Stimulated activated naive B cell treated with anti-CD40 and anti-IgM and Interleukin-4, amounts not matched to agents 10 μg/mL and 1 μg/mL and 100 μg/mL, for 72 hours (primary cell): ENCODE results near the gene TNFSF8.

ENCODE experiments used
- ATAC-seq, 2 donors: fragments of 150-1000 bp; cut with Tn5 transposase; replicated peaks; 2 replicates each; pipeline ENCODE4 v1.10.0; 2021; ENCODE audit warnings: moderate library complexity in 1 of 2
- DNase-seq: peaks from one replicate; pipeline ENCODE4 v3.0.0; 2021
- H3K27ac Mint-ChIP-seq: one replicate; pipeline ENCODE4 v1.8.0; 2022; ENCODE audit warnings: mild to moderate bottlenecking, mixed read lengths
- H3K27me3 Mint-ChIP-seq, 2 donors: one replicate each; pipeline ENCODE4 v1.8.0; 2022; ENCODE audit warnings: mixed read lengths in 2 of 2
- H3K36me3 Mint-ChIP-seq, 2 donors: one replicate each; pipeline ENCODE4 v1.8.0; 2022; ENCODE audit warnings: mixed read lengths in 2 of 2, mild to moderate bottlenecking in 1 of 2
- H3K4me1 Mint-ChIP-seq, 2 donors: one replicate each; pipeline ENCODE4 v1.8.0; 2022; ENCODE audit warnings: mixed read lengths in 2 of 2, mild to moderate bottlenecking in 1 of 2
- H3K4me3 Mint-ChIP-seq, 2 donors: one replicate each; pipeline ENCODE4 v1.8.0; 2022; ENCODE audit warnings: mild to moderate bottlenecking in 2 of 2, mixed read lengths in 2 of 2, moderate library complexity in 1 of 2
- H3K9me3 Mint-ChIP-seq, 2 donors: one replicate each; pipeline ENCODE4 v1.8.0; 2022; ENCODE audit warnings: mixed read lengths in 2 of 2, mild to moderate bottlenecking in 1 of 2

Gene TNFSF8

DNA sequence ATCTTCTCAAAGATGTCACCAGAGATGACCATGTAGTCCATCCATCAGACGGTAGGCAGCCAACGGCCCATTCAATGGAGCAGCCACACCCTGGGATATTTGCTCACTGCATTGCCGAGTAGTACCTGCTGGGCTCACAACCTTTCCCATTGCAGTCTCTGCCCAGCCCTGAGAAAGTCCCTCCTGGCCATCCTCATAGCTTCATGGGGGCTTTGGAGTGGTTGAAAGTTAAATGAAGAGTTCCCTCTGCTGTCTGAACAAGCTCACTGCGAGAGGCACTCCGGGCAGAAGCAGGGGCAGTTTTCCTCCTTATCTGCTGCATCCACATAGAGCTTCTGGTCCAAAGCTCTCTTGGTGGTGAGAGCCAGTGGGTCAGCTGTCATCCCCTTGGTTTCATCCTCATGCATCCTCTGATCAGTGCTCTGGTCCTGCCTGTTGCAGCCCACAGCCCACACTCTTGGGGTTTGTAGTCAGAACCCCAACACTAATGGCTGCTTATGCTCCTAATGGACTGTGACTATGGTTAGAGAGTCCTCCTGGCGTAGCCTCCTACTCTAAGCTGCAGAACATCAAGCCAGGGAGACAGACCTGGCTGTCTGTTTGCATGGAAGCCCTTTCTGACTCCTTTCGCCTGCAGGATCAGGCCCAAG, 23.3 kb downstream of the TNFSF8 start:
- no peak overlapping the region for H3K27ac Mint-ChIP-seq

DNA sequence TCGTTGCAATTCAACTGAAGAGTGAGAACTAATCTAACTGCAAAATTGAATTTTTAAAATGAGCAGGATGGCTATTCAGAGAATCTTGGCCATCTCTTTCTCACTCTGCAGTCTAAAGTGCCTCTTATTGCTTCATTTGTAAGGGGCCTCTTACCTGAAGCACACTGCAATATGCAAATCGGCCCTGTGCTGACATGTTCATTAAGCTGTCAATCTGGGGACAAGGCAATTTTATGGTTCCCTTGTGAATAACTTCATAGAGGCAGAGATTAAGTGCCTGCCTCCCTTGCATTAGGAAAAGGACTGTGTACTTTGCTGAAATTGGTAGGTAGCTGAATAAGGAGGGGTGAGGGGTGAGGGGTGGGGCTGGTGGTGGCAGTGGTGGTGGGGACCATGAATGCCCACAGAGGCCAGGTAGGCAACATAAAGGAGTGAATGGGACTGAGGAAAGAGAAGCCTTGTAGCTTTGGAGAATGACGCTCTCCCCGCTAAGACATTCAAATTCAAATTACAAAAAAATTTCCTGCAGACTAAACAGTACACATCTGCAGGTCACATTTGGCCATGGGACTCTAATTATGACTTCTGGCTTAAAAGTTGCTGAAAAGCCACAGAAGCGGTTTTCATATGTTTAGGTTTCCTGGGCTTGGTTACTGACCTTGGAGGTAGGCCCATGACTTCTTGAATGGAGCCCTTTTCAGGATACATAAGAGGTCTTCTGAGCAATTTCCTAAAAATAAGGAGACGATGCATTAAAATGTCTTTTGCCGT, 25.0 kb downstream of the TNFSF8 start:
- Mint-ChIP-seq H3K27me3 (no peaks in the 10 kb centered on the region), H3K36me3 (peaks cover 0 to 5% of the 10 kb centered on the region in 2 donors), H3K4me3 (no peak overlapping the region), H3K27ac (no peak overlapping the region), H3K4me1 (peaks cover 39 to 57% of the 10 kb centered on the region in 2 donors), H3K9me3 (no peaks in the 10 kb centered on the region)
- ATAC-seq (no peak), DNase-seq (no peak)

More for the DNA sequence above, 23.3 kb downstream of the TNFSF8 start:
- Mint-ChIP-seq H3K4me3 (no peak overlapping the region), H3K9me3 (no peaks in the 10 kb centered on the region), H3K4me1 (peaks cover 42 to 58% of the 10 kb centered on the region in 2 donors), H3K27me3 (no peaks in the 10 kb centered on the region), H3K36me3 (peaks cover 0 to 5% of the 10 kb centered on the region in 2 donors)
- no peak for DNase-seq
- ATAC-seq: peak in 1 of 2 donors; percentile 11

DNA sequence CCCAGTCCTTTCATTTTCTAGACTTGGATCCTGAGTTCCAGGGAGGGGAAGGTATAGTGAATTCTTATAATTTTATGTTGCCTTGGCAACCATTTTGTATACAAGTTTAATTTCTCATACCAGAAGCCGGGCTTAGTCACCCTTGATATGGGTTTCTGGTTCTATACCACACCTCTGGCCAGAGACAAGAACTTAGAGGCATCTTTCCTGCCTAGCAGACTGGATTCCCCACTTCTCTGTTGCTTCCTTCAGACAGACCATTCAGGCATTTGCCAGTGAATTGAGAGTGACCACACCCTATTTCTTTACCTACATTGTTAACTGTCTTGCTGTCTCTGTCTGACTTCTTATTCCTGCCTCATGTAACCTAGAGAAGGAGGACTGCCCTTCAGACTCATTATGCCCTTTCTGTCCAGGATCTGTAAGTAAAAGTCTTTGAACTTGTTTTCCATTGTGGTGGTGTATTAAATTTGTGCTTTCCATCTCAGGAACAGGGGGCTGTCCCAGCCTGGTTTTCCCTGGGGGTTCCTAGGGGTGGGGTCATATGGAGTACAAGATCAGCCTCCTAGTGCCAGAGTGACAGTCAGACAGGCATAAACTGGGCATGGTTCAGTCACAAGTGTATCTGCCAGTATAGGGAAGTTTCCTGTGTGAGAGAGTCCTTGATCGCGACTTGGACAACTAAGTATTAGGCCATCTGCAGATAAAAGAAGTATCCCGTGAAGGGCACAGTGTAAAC, 27.4 kb downstream of the TNFSF8 start:
- Mint-ChIP-seq H3K27me3 (no peaks in the 10 kb centered on the region), H3K27ac (peak overlapping the region; percentile 27), H3K4me1 (peaks cover 17 to 34% of the 10 kb centered on the region in 2 donors), H3K9me3 (no peaks in the 10 kb centered on the region), H3K36me3 (peaks cover 0 to 5% of the 10 kb centered on the region in 2 donors), H3K4me3 (no peak overlapping the region)
- DNase-seq (no peak), ATAC-seq (peak in 1 of 2 donors; percentile 35)

DNA sequence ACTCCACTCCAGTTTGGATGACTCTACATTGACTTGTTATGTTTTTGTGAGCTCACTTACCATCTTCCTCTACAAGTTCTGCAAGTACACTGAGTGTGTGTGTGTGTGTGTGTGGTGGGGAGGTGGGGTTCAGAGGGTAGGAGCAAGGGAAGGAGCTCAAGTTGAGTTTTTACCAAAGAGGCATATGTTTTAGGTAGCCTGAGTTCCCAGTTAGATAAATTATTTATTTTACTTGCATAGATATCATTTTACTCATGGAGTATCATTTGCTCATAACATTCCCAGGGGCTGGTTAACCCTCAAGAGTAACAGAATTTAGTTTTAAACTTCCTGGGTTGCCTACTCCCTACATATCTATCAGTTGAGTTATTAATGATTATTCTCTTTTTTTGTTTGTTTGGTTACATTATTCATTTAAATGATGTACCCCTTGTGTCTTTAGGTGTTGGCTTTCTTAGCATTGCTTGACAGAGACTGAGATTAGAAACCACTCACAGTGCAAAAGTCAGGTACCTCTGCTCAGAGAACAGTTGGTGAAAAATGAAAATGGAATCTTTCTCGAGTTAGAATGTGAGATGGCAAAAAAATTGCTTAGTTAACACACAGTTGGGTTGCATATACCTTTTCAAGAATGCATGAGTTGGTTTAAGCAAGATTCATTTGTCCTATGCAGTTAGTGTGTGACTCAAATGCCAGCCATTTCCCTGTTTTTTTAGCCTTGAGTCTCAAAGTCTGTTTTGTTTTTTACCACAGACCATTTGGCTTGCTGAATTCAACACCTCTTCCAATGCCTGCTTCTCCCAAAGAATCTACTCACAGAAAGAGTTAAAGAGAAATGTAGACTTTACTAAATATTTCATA, 29.2 kb downstream of the TNFSF8 start:
- no peak overlapping the region for H3K4me3 Mint-ChIP-seq
- peaks cover 0 to 5% of the 10 kb centered on the region in 2 donors for H3K36me3 Mint-ChIP-seq
- DNase-seq (no peak), ATAC-seq (no peak)
- H3K9me3 Mint-ChIP-seq: no peaks in the 10 kb centered on the region
- H3K27ac Mint-ChIP-seq: no peak overlapping the region
- peaks cover 4 to 20% of the 10 kb centered on the region in 2 donors for H3K4me1 Mint-ChIP-seq
- no peaks in the 10 kb centered on the region for H3K27me3 Mint-ChIP-seq

DNA sequence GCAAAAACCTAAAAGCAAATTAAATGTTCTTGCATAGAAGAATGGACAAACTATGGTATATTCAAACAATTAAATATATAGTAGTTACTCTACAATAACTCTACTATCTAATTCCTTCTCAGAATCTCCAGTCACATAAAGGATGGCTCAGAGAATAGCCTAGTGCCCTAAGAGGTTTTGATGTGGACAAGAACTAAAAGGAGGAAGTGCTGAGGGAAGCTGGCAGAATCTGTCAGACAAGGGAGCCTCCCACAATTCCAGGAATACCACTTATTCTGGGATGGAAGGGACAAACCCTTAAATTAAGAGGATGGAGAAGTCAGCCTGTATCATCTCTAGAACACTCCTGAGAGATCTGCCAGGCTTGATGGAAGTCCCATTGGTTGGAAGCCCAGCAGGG, 30.4 kb downstream of the TNFSF8 start:
- Mint-ChIP-seq H3K9me3 (no peaks in the 10 kb centered on the region), H3K27me3 (no peaks in the 10 kb centered on the region), H3K4me3 (no peak overlapping the region), H3K36me3 (peaks cover 0 to 5% of the 10 kb centered on the region in 2 donors), H3K4me1 (peaks cover 13 to 30% of the 10 kb centered on the region in 2 donors), H3K27ac (no peak overlapping the region)
- DNase-seq (no peak), ATAC-seq (no peak)

DNA sequence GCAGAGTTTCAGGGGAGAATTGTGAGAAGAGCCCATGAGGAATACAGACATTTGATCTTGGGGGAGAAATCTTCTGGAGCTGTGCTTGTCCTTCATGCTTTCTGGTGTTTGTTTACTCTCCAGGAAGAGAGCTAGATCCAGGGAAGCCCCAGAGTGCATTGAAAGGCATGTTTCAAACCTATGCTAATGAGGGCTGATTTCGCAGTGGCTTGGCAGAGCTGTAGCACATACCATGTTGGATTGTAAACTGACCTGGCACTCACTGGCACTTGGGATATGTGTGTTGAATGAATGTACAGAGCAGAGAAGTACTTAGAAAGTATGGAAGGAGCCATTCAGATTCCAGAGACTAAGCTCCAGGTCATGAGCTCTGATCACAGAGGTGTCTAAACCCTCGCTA, 30.9 kb downstream of the TNFSF8 start:
- H3K9me3 Mint-ChIP-seq: no peaks in the 10 kb centered on the region
- no peak for DNase-seq
- no peak for ATAC-seq
- peaks cover 18 to 35% of the 10 kb centered on the region in 2 donors for H3K4me1 Mint-ChIP-seq
- H3K36me3 Mint-ChIP-seq: peaks cover 0 to 5% of the 10 kb centered on the region in 2 donors
- H3K27me3 Mint-ChIP-seq: no peaks in the 10 kb centered on the region
- H3K4me3 Mint-ChIP-seq: no peak overlapping the region
- H3K27ac Mint-ChIP-seq: no peak overlapping the region

DNA sequence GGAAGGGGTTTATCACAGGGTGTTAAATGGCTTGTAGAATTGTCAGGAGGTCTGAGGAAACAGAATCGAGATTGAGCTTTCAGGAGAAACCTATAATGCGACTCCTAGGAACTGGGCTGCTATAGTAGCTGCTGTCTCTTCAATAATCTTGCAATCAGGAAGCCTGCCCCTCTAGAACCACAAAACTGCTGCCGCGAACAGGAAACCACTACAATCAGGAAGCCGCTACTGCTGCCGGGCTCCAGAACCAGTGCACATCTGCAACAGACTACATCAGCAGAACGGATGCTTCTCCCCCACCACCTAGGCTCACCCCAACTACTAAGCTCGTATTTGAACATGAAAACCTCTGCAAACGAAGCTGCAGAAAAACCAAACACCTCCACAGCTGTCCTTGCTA, 31.6 kb downstream of the TNFSF8 start:
- Mint-ChIP-seq H3K9me3 (peaks cover 1 to 3% of the 10 kb centered on the region in 2 donors), H3K4me3 (no peak overlapping the region), H3K27me3 (no peaks in the 10 kb centered on the region), H3K4me1 (peaks cover 26 to 41% of the 10 kb centered on the region in 2 donors), H3K27ac (no peak overlapping the region), H3K36me3 (peaks cover 3 to 5% of the 10 kb centered on the region in 2 donors)
- DNase-seq: no peak
- ATAC-seq: peak; percentile 75 to 88

DNA sequence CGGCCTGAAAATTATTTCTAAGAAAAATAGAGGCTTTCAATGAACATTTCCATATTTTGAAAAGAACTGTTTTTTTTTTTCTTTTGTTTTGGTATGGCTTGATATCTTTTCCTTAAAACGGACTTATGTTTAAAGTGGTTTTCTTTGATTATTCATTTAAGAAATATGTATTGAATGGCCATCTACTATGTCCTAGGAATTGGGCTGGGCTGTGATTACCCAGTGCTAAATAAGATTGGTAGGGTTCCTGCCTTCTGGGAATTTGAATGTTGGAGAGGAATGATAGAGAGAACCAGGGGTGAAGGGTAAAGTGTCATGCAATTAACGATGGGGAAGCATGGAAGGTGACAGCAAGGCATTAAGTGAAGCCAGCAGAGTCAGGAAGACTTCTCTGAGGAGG, 33.2 kb downstream of the TNFSF8 start:
- no peaks in the 10 kb centered on the region for H3K27me3 Mint-ChIP-seq
- ATAC-seq (no peak), DNase-seq (no peak)
- no peak overlapping the region for H3K4me3 Mint-ChIP-seq
- H3K27ac Mint-ChIP-seq: no peak overlapping the region
- peaks cover 2 to 3% of the 10 kb centered on the region in 2 donors for H3K36me3 Mint-ChIP-seq
- H3K9me3 Mint-ChIP-seq: peaks cover 4% of the 10 kb centered on the region in 2 donors
- peaks cover 28 to 39% of the 10 kb centered on the region in 2 donors for H3K4me1 Mint-ChIP-seq

DNA sequence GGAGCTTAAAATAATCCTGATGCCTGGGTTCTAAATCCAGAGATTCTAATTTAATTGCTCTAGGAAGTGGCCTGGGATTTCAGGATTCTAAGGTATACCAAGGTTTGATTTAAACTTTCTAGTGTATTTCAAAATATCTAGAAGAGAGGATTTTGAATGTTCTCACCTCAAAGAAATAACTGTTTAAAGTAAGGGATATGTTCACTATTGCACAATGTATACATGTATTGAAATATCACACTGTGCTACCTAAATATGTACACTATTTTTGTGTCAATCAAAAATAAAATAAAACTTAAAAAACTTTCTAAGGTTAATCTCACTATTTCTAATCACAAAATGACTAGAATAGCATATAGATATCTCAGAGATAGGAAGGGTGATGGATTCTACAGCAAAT, 34.0 kb downstream of the TNFSF8 start:
- DNase-seq (no peak), ATAC-seq (no peak)
- H3K36me3 Mint-ChIP-seq: peaks cover 2 to 6% of the 10 kb centered on the region in 2 donors
- H3K4me1 Mint-ChIP-seq: peaks cover 30 to 43% of the 10 kb centered on the region in 2 donors
- no peak overlapping the region for H3K4me3 Mint-ChIP-seq
- no peaks in the 10 kb centered on the region for H3K27me3 Mint-ChIP-seq
- no peak overlapping the region for H3K27ac Mint-ChIP-seq
- H3K9me3 Mint-ChIP-seq: peaks cover 4 to 6% of the 10 kb centered on the region in 2 donors

DNA sequence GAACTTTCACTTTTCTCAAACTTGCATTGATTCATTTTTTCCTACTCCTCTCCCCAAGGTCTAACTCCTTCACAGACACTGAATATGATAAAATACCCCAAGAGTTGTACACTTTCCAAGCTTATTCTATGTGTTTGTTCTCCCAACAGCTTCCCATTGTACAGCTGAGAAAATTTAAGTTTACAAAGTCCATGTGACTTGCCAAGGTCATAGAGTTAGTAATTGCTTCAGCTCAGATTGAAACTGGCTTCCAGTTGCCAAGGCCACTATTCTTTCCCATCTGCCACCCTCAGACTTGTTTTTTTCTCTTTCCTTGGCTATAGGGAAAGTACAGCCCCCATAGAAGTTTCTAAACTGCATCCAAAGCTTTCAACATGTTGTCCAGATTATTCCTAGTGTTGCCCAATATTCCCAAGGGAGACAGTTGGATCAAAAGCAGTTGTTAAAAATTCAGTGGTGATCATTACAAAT, 34.8 kb downstream of the TNFSF8 start:
- no peak overlapping the region for H3K4me3 Mint-ChIP-seq
- H3K27ac Mint-ChIP-seq: peak overlapping the region; percentile 21

DNA sequence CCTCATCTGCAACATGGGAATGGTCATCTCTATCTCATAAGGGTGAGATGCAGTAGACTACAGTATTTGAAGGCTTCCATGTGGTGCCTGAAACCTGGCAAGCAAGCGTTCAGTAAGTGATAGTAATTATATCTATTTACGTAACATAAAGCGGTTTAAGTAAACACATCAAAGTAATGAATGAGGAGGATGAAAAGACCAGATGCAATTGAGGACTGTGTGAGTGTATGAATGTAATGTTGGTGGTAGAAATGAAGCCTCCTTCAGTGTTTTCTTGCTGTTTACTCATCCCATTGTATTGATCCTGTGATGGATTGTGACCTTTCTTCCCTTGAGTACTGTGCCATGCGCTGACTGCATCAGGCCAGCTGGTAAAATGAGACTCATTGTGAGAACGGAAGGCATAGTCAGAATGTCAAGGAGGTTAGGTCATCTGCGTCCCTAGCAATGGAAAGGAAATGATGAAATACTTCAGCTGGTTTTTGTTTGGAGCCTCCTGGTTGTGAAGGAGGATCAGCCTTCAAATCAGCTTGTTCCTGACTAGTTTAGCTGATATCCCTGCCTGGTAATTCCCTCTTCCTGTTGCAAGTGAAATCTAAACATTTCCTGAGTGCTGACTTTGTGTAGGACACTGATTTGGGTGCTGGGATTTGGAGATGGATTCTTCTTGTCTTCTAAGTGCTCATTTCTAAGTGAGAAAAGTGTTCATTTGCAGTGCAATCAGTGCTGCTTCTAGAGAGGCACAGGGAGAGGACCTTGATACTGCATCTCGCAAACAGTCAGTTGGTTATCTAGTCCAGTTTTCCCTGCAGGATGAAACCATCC, 35.6 kb downstream of the TNFSF8 start:
- Mint-ChIP-seq H3K36me3 (peaks cover 2 to 9% of the 10 kb centered on the region in 2 donors), H3K27ac (peak overlapping the region; percentile 28), H3K27me3 (no peaks in the 10 kb centered on the region), H3K9me3 (peaks cover 4 to 9% of the 10 kb centered on the region in 2 donors), H3K4me3 (no peak overlapping the region), H3K4me1 (peaks cover 42 to 53% of the 10 kb centered on the region in 2 donors)
- DNase-seq (no peak), ATAC-seq (peak in 1 of 2 donors; percentile 21)

More for the DNA sequence above, 34.8 kb downstream of the TNFSF8 start:
- no peak for ATAC-seq
- DNase-seq: no peak
- peaks cover 2 to 9% of the 10 kb centered on the region in 2 donors for H3K36me3 Mint-ChIP-seq
- H3K27me3 Mint-ChIP-seq: no peaks in the 10 kb centered on the region
- peaks cover 34 to 49% of the 10 kb centered on the region in 2 donors for H3K4me1 Mint-ChIP-seq
- peaks cover 4 to 9% of the 10 kb centered on the region in 2 donors for H3K9me3 Mint-ChIP-seq

DNA sequence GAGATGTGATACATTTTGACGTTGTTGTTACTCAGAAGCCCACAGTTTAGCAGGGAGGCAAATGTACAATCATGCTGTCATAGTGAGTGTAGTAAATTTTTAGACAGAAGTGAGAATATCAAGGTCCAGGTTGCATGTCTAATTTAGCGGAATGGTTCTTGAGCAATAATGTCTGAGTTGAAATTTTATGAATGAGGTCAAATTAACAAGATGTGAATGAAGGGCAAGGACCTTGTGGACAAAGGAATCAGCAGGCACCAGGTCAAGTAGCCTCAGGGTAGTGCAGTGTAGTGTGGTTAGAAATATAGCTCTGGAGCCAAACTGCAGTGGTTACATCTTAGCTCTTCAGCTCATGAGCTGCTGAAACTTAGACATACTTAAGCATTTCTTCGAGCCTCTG, 36.2 kb downstream of the TNFSF8 start:
- peaks cover 4 to 9% of the 10 kb centered on the region in 2 donors for H3K9me3 Mint-ChIP-seq
- H3K4me1 Mint-ChIP-seq: peaks cover 48 to 59% of the 10 kb centered on the region in 2 donors
- H3K36me3 Mint-ChIP-seq: peaks cover 2 to 9% of the 10 kb centered on the region in 2 donors
- DNase-seq (no peak), ATAC-seq (no peak)
- H3K4me3 Mint-ChIP-seq: peak overlapping the region in 1 of 2 donors; percentile 15
- peak overlapping the region; percentile 91 for H3K27ac Mint-ChIP-seq
- no peaks in the 10 kb centered on the region for H3K27me3 Mint-ChIP-seq
